HG02884 (cell line): ENCODE measurements around the gene PRMT1.

ENCODE experiments used
- ATAC-seq: cut with Tn5 transposase; IDR thresholded peaks from one replicate; pipeline ENCODE4 v1.9.1; 2021; ENCODE audit warnings: mild to moderate bottlenecking, moderate library complexity; ENCODE audit not compliant: unreplicated experiment

Gene PRMT1

GRCh38 chr19:49687566-49688316 lies 10.7 kb downstream of the PRMT1 start:
- ATAC-seq: no peak

- no peak for ATAC-seq
These were observed 11.6 kb downstream of the PRMT1 start for GRCh38 chr19:49688531-49689132.

GRCh38 chr19:49689133-49690078 lies 12.3 kb downstream of the PRMT1 start, which contains the start of gene ADM5:
Gene ADM5 (plus strand): TSS chr19:49689594. CDS start chr19:49689838, 244 bp downstream.
- ATAC-seq: no peak

- ATAC-seq: no peak
These were observed 13.1 kb downstream of the PRMT1 start for GRCh38 chr19:49690079-49690655.

GRCh38 chr19:49690656-49691242 lies 13.7 kb downstream of the PRMT1 start, which contains the start of gene CPT1C:
Gene CPT1C (plus strand): TSS chr19:49691116. CDS start chr19:49692253, 1,137 bp downstream.
- no peak for ATAC-seq

- no peak for ATAC-seq
These were observed 14.4 kb downstream of the PRMT1 start for GRCh38 chr19:49691243-49692146.

GRCh38 chr19:49692147-49692506 lies 15.1 kb downstream of the PRMT1 start:
- ATAC-seq: no peak

- no peak for ATAC-seq
These were observed 19.0 kb downstream of the PRMT1 start for GRCh38 chr19:49696115-49696514.

- no peak for ATAC-seq
These were observed 19.8 kb downstream of the PRMT1 start for GRCh38 chr19:49696865-49697264.

GRCh38 chr19:49699364-49699763 lies 22.3 kb downstream of the PRMT1 start:
- no peak for ATAC-seq

- no peak for ATAC-seq
These were observed 23.5 kb downstream of the PRMT1 start for GRCh38 chr19:49700563-49700962.

- no peak for ATAC-seq
These were observed 24.3 kb downstream of the PRMT1 start for GRCh38 chr19:49701271-49701786.

- no peak for ATAC-seq
These were observed 28.0 kb downstream of the PRMT1 start for GRCh38 chr19:49704888-49705642.

GRCh38 chr19:49705919-49706318 lies 28.8 kb downstream of the PRMT1 start:
- ATAC-seq: no peak

GRCh38 chr19:49710372-49710951 lies 33.4 kb downstream of the PRMT1 start:
- no peak for ATAC-seq

GRCh38 chr19:49712397-49712859 lies 35.4 kb downstream of the PRMT1 start:
- no peak for ATAC-seq

- no peak for ATAC-seq
These were observed 36.3 kb downstream of the PRMT1 start for GRCh38 chr19:49713236-49713845.

- ATAC-seq: no peak
These were observed 39.1 kb downstream of the PRMT1 start for GRCh38 chr19:49716154-49716553.
